ENCODE data around the gene TRIM21.
"Not testable (repeated sequence)": the region's sequence is repeated elsewhere in the genome, so short reads cannot be mapped to it uniquely, and the experiment has no call there.

TRIM21 gene

GRCh38 chr11:4416306-4416705 is 22.8 kb upstream of the TRIM21 start:
- no peaks in the 10 kb centered on the region for H3K4me1 ChIP-seq (ENCODE audit: control insufficient read depth, insufficient read depth, low read length)
- H3K4me3 ChIP-seq (ENCODE audit: low read depth, low read length) = no peak overlapping the region
- H3K36me3 ChIP-seq (ENCODE audit: control insufficient read depth in 2 of 2, insufficient read depth in 1 of 2, low read length in 2 of 2) = no peaks in the 10 kb centered on the region
- no peaks in the 10 kb centered on the region for H3K9me3 ChIP-seq (ENCODE audit: control insufficient read depth, insufficient read depth, low read depth, low read length)
- ChIA-PET POLR2A (no interaction called here), CTCF (no interaction called here)
- TF ChIP-seq ZNF24 (tag by site-specific recombination; IDR thresholded peaks at IDR 0.05) (no peak), ZNF169 (tag by site-specific recombination; IDR thresholded peaks at IDR 0.05) (no peak), ZNF513 (tag by site-specific recombination; IDR thresholded peaks at IDR 0.05) (no peak), ZSCAN5A (tag by site-specific recombination; IDR thresholded peaks at IDR 0.05) (no peak), KLF9 (tag by site-specific recombination; IDR thresholded peaks at IDR 0.05; ENCODE audit: low read depth) (no peak), ZNF140 (tag by site-specific recombination; IDR thresholded peaks at IDR 0.05) (no peak), ZNF155 (tag by site-specific recombination; IDR thresholded peaks at IDR 0.05) (no peak), HOXD13 (CRISPR knock-in tag; IDR thresholded peaks at IDR 0.05; ENCODE audit: borderline replicate concordance) (no peak), REPIN1 (tag by site-specific recombination; IDR thresholded peaks at IDR 0.05; ENCODE audit: low read depth) (no peak), ZNF600 (tag by site-specific recombination; IDR thresholded peaks at IDR 0.05) (no peak), ZBTB7A (tag by site-specific recombination; IDR thresholded peaks at IDR 0.05; ENCODE audit: low read depth) (no peak), ZNF792 (tag by site-specific recombination; IDR thresholded peaks at IDR 0.05) (no peak), ZNF473 (tag by site-specific recombination; IDR thresholded peaks at IDR 0.05) (no peak), ZNF366 (tag by site-specific recombination; conservative IDR thresholded peaks at IDR 0.05) (no peak), ZNF629 (tag by site-specific recombination; IDR thresholded peaks at IDR 0.05) (no peak), ZNF26 (tag by site-specific recombination; IDR thresholded peaks at IDR 0.05) (no peak), ZSCAN4 (tag by site-specific recombination; IDR thresholded peaks at IDR 0.05) (no peak)
- TF ChIP-seq, protein P1, sequence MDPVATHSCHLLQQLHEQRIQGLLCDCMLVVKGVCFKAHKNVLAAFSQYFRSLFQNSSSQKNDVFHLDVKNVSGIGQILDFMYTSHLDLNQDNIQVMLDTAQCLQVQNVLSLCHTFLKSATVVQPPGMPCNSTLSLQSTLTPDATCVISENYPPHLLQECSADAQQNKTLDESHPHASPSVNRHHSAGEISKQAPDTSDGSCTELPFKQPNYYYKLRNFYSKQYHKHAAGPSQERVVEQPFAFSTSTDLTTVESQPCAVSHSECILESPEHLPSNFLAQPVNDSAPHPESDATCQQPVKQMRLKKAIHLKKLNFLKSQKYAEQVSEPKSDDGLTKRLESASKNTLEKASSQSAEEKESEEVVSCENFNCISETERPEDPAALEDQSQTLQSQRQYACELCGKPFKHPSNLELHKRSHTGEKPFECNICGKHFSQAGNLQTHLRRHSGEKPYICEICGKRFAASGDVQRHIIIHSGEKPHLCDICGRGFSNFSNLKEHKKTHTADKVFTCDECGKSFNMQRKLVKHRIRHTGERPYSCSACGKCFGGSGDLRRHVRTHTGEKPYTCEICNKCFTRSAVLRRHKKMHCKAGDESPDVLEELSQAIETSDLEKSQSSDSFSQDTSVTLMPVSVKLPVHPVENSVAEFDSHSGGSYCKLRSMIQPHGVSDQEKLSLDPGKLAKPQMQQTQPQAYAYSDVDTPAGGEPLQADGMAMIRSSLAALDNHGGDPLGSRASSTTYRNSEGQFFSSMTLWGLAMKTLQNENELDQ (tag by site-specific recombination; IDR thresholded peaks at IDR 0.05; ENCODE audit: low read depth) = no peak
- no peak overlapping the region for H3K27ac ChIP-seq (ENCODE audit: extremely low read depth, low read depth, low read length)

- H3K9me3 ChIP-seq (ENCODE audit: control insufficient read depth, insufficient read depth, low read depth, low read length) = not testable (repeated sequence)
These were observed 12.7 kb upstream of the TRIM21 start for GRCh38 chr11:4406206-4406605.

More at GRCh38 chr11:4406206-4406605, 12.7 kb upstream of the TRIM21 start:
- H3K27ac ChIP-seq (ENCODE audit: extremely low read depth, low read depth, low read length); H3K36me3 ChIP-seq (ENCODE audit: control insufficient read depth in 2 of 2, insufficient read depth in 1 of 2, low read length in 2 of 2); H3K4me1 ChIP-seq (ENCODE audit: control insufficient read depth, insufficient read depth, low read length); H3K4me3 ChIP-seq (ENCODE audit: low read depth, low read length); CTCF ChIA-PET; POLR2A ChIA-PET: not testable (repeated sequence)
